Type B pancreatic cell (in vitro differentiated cells): ENCODE measurements around the gene PDCD1LG2. TPM values are rescaled to one million over a fixed set of nuclear protein-coding genes. Genes with fewer than 3 reads are reported as not detected.

Experiments
- DNase-seq: peaks from one replicate; pipeline ENCODE4 v3.0.0; 2021; ENCODE audit warnings: mixed read lengths; ENCODE audit not compliant: unreplicated experiment; ENCODE audit errors: extremely low spot score
- H3K27ac Mint-ChIP-seq: 2 replicates; pipeline ENCODE4 v1.8.0; 2021; ENCODE audit warnings: mild to moderate bottlenecking, mixed read lengths
- H3K27me3 Mint-ChIP-seq: 2 replicates; pipeline ENCODE4 v1.8.0; 2021; ENCODE audit warnings: mixed read lengths
- H3K36me3 Mint-ChIP-seq: 2 replicates; pipeline ENCODE4 v1.8.0; 2021; ENCODE audit warnings: mixed read lengths
- H3K4me1 Mint-ChIP-seq: one replicate; pipeline ENCODE4 v1.8.0; 2021; ENCODE audit warnings: mixed read lengths; ENCODE audit not compliant: unreplicated experiment
- H3K4me3 Mint-ChIP-seq: 2 replicates; pipeline ENCODE4 v1.8.0; 2021; ENCODE audit warnings: mild to moderate bottlenecking, mixed read lengths
- H3K9me3 Mint-ChIP-seq: 2 replicates; pipeline ENCODE4 v1.8.0; 2021; ENCODE audit warnings: mixed read lengths
- total RNA-seq: library from RNA; stranded (reverse); gene quantifications from 2 replicates; pipeline ENCODE4 v1.2.1, GENCODE V29; 2021; ENCODE audit warnings: low replicate concordance
- TF ChIP-seq, protein P1 (sequence below): fragments of 200-600 bp; sonication (generic); conservative IDR thresholded peaks from 2 replicates; pipeline ENCODE4 v1.5.0; 2021; ENCODE audit warnings: antibody characterized with exemption, mild to moderate bottlenecking

PDCD1LG2 gene
- total RNA-seq, 1 donor from 2014 or later: not detected

GRCh38 chr9:5596173-5596572, 85.8 kb downstream of the PDCD1LG2 start:
- Mint-ChIP-seq H3K27me3 (no peaks in the 10 kb centered on the region), H3K27ac (no peak overlapping the region), H3K4me1 (peaks cover 11% of the 10 kb centered on the region), H3K36me3 (no peaks in the 10 kb centered on the region), H3K9me3 (no peaks in the 10 kb centered on the region), H3K4me3 (no peak overlapping the region)
- DNase-seq: no peak
- TF ChIP-seq, protein P1, sequence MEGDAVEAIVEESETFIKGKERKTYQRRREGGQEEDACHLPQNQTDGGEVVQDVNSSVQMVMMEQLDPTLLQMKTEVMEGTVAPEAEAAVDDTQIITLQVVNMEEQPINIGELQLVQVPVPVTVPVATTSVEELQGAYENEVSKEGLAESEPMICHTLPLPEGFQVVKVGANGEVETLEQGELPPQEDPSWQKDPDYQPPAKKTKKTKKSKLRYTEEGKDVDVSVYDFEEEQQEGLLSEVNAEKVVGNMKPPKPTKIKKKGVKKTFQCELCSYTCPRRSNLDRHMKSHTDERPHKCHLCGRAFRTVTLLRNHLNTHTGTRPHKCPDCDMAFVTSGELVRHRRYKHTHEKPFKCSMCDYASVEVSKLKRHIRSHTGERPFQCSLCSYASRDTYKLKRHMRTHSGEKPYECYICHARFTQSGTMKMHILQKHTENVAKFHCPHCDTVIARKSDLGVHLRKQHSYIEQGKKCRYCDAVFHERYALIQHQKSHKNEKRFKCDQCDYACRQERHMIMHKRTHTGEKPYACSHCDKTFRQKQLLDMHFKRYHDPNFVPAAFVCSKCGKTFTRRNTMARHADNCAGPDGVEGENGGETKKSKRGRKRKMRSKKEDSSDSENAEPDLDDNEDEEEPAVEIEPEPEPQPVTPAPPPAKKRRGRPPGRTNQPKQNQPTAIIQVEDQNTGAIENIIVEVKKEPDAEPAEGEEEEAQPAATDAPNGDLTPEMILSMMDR: no peak

DNA sequence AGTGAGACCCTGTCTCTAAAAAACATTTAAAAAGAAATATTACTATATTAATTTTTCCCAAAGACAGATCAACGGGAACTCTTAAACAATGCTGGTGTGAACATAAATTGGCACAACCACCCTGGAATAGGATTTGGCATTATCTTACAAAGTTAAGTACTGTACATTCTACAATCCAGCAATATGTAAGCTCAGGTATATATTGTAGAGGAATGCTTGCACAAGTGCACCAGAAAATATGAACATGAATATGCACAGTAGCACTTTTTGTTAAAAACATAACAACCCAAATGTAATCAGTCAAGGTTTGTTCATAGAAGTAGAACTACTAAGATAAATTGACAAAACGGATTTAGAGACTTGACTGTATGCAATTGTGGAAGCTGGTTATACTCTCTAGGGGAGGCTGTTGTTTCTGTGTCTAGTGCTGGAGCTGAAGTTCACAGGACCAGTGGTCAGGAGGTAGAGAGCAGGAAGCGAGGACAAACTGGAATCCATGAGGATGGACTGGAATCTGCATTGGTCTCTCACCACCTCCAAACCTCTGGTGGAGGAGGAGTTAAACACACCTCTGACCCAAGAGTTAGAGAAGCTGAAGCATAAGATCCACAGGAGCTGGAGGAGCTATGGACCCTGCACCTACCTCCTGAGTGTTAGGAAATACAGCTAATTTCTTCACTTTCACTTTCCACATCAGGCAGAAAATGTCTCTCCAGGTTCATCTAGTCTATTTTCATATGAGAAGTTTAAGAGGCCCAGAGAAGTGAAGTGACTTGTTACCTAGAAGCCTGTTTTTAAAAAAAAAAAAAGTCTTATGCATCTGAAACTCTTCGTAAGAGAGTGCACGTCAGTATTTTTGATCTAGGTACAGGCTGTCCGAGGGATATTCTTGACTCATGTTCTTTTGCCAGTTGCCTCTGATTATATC, 98.2 kb downstream of the PDCD1LG2 start:
- Mint-ChIP-seq H3K27me3 (no peaks in the 10 kb centered on the region), H3K4me1 (no peaks in the 10 kb centered on the region), H3K36me3 (no peaks in the 10 kb centered on the region), H3K27ac (no peak overlapping the region), H3K4me3 (no peak overlapping the region), H3K9me3 (no peaks in the 10 kb centered on the region)
- TF ChIP-seq, protein P1: no peak
- no peak for DNase-seq

GRCh38 chr9:5609226-5609596, 98.9 kb downstream of the PDCD1LG2 start:
- TF ChIP-seq, protein P1: no peak
- Mint-ChIP-seq H3K4me1 (no peaks in the 10 kb centered on the region), H3K27me3 (no peaks in the 10 kb centered on the region), H3K4me3 (no peak overlapping the region), H3K36me3 (no peaks in the 10 kb centered on the region), H3K27ac (no peak overlapping the region), H3K9me3 (no peaks in the 10 kb centered on the region)
- DNase-seq: no peak

- Mint-ChIP-seq H3K4me1 (no peaks in the 10 kb centered on the region), H3K27me3 (no peaks in the 10 kb centered on the region), H3K36me3 (no peaks in the 10 kb centered on the region), H3K27ac (no peak overlapping the region), H3K9me3 (no peaks in the 10 kb centered on the region), H3K4me3 (no peak overlapping the region)
- DNase-seq: no peak
- TF ChIP-seq, protein P1: no peak
These were observed 100.2 kb downstream of the PDCD1LG2 start for GRCh38 chr9:5610491-5610890.

DNA sequence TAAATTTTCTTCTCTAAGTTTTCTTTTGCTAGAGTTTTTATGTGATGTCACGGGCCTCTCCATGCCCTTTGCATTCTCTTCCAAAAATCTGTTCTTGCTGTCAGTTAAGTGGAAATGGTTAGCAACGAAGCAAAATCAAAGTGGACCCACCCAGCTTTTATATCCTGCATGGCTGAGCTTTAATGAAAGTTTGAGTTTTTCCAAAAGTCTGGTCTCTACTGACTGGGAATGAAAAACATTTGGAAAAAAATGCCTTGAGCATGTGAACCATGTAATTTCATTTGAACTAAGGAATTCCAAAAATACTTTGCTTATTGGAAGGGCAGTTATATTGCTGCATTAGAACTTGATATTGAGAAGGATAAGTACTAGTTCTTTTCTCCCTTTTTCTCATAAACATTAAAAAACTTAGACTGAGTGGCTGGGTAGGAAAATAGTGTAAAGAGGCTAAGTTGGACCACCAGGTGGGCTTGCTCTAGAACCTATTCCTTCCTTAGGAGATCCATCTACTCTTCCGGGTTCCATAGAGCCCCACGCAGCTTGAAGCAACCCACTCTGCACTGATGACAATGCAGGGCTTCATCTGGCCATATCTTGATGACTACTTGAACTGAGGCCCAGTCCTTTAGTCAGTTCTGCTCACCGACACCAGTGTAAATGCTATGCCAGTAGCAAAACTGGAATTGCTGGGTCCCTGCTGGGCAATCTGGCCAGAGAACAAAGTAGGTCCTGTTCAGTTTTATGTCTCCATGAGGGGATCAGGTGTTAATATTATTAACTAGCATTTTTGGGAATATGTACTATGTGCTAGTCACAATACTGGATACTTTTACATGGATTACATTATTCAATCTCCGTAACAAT, 101.2 kb downstream of the PDCD1LG2 start:
- H3K4me3 Mint-ChIP-seq: no peak overlapping the region
- no peak for DNase-seq

More for the DNA sequence above, 101.2 kb downstream of the PDCD1LG2 start:
- Mint-ChIP-seq H3K9me3 (no peaks in the 10 kb centered on the region), H3K27me3 (no peaks in the 10 kb centered on the region), H3K36me3 (no peaks in the 10 kb centered on the region), H3K4me1 (no peaks in the 10 kb centered on the region), H3K27ac (no peak overlapping the region)
- TF ChIP-seq, protein P1: no peak
